GM12892 (cell line): ENCODE data around the gene MYO16. TPM values are rescaled to one million over a fixed set of nuclear protein-coding genes. Genes with fewer than 3 reads are reported as not detected.

Experiments used
- DNase-seq: peaks from one replicate; pipeline ENCODE4 v3.0.0; 2011; ENCODE audit not compliant: insufficient read length
- FAIRE-seq: peaks from 2 replicates; lab custom pipeline; 2011; peaks lifted over from hg19 to GRCh38; lab: Jason Lieb, UNC
- POLR2A ChIP-seq: IDR thresholded peaks from 2 replicates; pipeline ENCODE4 v1.6.1; 2011; ENCODE audit warnings: low read depth, low read length, control low read depth
- POLR2AphosphoS5 ChIP-seq: IDR thresholded peaks from 2 replicates; pipeline ENCODE4 v1.6.1; 2011; ENCODE audit warnings: low read depth, low read length, control low read depth
- TAF1 ChIP-seq: IDR thresholded peaks from 2 replicates; pipeline ENCODE4 v1.6.1; 2011; ENCODE audit warnings: low read depth, mild to moderate bottlenecking, control low read depth, low read length, borderline replicate concordance
- polyA plus RNA-seq: library from polyadenylated mRNA; unstranded; fragments of >200 nt; gene quantifications from one replicate; pipeline ENCODE4 v1.2.1, GENCODE V29; 2012; ENCODE audit warnings: missing spikeins, inconsistent platforms; ENCODE audit not compliant: missing spikeins

MYO16 gene
- polyA plus RNA-seq = not detected

DNA sequence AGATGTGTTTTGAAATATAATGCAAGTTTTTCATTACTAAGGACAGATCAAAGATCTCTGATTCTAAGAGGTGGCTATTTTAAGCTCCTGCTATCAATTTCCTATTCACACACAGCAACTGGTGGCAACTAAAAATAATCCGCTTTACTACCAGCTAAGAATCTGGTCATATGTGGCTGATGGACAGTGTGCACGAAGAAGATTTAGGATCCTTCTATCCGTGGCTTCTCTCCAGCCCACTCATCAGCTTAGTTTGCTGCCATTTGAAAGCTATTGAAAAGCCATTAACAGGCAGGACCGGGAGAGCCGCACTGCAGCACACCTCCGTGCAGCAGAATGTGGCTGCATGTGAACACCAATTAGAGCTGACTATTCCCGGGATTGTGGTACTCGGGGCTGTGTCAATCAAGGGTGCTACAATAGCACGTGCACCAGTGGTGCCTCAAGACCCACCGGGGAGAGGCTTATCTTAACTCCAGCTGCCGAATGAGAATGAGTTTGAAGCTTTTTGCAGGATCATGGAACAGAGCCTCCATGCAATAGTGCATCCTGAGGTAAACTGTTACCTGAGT is at the start of gene MYO16:
Gene MYO16, plus strand, starts transcription at position 431 of the 572 bp plus-strand sequence. CDS start 234 bp downstream, outside the sequence.
- TF ChIP-seq POLR2AphosphoS5 (no peak), POLR2A (no peak)
- FAIRE-seq (no peak), DNase-seq (no peak)

DNA sequence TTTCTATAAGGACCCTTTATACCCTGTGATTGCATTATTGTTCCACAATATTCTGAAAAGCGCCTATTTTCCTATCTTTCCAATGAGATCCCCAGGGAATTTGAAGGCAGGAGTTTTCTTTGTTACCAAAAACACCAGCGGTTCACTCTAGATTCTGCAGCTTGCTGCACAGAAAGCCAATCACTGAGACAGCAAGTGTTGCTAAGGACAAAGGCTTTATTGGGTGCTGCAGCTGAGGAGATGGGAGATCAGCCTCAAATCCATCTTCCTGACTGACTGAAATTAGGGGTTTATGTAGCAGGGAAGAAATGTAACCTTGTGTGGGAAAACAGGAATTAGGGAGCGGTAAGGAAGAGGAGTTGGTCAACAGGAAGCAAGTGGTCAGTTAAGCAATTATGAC is 42.6 kb upstream of the MYO16 start:
- no peak for TF ChIP-seq TAF1
- no peak for TF ChIP-seq POLR2A
- TF ChIP-seq POLR2AphosphoS5 = no peak
- DNase-seq (no peak), FAIRE-seq (no peak)

DNA sequence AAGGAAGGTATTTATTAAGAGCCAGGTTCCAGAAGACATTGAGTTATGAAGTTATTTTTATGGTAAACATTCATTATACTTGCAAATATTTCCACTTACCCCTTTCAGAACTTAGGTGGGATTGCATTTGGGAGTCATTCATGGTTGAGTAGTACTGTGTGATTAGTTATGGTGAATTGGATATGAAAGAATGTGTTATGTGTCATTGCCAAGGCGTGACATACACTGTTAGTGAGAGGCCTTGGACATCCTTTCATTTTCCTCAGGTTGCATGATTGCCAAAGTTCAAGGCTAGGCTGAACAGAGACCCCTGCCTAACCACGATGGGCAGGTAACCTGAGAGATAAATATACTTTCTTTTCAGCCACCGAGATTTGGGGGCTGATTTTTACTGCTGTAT is 40.9 kb upstream of the MYO16 start:
- DNase-seq = no peak
- TF ChIP-seq POLR2A (no peak), TAF1 (no peak), POLR2AphosphoS5 (no peak)
- FAIRE-seq = no peak

- FAIRE-seq = no peak
Observed at GRCh38 chr13:108594153-108594552, 35.3 kb upstream of the MYO16 start.

GRCh38 chr13:108595436-108596274 is 33.8 kb upstream of the MYO16 start:
- TF ChIP-seq TAF1 (no peak), POLR2AphosphoS5 (no peak)
- DNase-seq (no peak), FAIRE-seq (no peak)

More at GRCh38 chr13:108594153-108594552, 35.3 kb upstream of the MYO16 start:
- TF ChIP-seq TAF1 (no peak), POLR2A (no peak), POLR2AphosphoS5 (no peak)
- no peak for DNase-seq

DNA sequence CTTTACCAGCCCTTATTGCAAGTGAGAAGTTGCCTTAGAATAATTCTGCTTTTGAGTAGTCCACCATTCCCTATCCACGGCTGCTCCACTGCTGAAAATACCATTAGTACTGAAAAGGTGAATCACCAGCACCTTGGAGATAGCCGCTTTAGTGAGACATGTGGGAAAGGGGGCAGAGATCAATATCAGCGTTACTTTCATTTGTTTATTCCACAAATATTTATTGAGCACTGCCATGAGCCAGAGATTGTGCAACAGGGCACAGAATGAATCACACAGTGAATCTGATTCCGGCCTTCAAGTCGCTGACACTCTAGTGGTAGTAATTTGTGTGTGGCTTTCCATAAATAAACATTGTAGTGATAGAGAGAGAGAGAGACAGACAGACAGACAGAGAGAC is 31.5 kb upstream of the MYO16 start:
- no peak for FAIRE-seq
- no peak for DNase-seq
- TF ChIP-seq POLR2AphosphoS5 (no peak), POLR2A (no peak), TAF1 (no peak)

GRCh38 chr13:108606424-108606823 is 23.0 kb upstream of the MYO16 start:
- no peak for DNase-seq
- no peak for FAIRE-seq
- TF ChIP-seq POLR2AphosphoS5 (no peak), TAF1 (no peak), POLR2A (no peak)

GRCh38 chr13:108609353-108609752 is 20.1 kb upstream of the MYO16 start:
- DNase-seq (no peak), FAIRE-seq (no peak)
- TF ChIP-seq TAF1 = no peak
- no peak for TF ChIP-seq POLR2AphosphoS5
- no peak for TF ChIP-seq POLR2A

GRCh38 chr13:108610507-108610906 is 18.9 kb upstream of the MYO16 start:
- DNase-seq (no peak), FAIRE-seq (no peak)
- no peak for TF ChIP-seq TAF1
- TF ChIP-seq POLR2AphosphoS5 = no peak
- TF ChIP-seq POLR2A = no peak

DNA sequence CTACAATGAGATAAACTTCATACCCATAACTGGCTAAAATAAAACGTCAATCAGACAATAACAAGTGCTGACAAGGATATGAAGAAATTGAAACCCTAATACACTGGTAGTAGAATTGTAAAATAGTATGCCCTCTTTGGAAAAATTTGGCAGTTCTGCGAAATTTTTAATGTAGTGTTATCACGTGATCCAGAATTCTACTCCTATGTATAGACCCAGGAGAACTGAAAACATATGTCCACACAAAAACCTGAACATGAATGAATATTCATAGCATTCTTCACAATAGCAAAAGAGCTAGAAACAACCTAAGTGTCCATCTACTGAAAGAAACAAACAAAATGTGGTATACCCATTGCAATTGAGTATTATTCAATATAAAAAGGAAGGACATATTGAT is 14.2 kb upstream of the MYO16 start:
- no peak for TF ChIP-seq POLR2AphosphoS5
- FAIRE-seq (no peak), DNase-seq (no peak)

DNA sequence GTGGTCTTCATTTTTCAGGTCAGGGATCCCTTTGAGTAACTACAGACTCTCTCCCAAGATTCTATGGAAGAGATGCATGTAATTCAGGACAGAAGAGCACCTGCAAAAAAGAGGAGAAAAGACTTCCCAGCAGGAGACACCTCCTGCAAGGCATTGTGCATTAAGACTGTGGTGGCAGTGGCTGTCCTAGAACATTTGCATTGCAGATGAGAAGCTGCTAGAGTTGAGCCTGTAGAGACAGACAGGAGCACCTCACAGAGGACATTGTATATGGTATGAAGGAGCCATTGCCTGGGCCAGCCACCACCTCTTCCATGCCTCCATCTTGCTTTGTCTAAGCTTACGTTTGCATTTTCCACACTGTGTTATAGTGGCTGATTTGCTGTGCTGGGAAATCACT is 11.2 kb upstream of the MYO16 start:
- FAIRE-seq = no peak
- no peak for DNase-seq
- TF ChIP-seq POLR2A = no peak
- no peak for TF ChIP-seq POLR2AphosphoS5
- no peak for TF ChIP-seq TAF1

DNA sequence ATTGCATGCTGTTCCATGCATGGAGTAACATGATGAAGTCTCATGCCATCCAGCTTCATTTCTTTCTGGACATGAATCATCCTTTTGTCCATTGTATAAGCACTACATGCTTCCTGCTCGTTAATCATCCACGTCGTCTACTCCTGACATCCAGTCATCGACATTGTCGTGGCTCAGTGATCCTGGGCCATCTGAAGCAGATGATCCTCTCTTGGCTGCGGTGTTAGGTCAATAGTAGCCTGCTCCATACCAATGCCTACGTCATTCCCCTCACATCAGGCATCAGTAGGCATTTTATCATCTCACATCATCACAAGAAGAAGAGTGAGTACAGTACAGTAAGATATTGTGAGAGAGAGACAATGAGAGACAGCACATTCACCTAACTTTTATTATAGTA is 7.9 kb upstream of the MYO16 start:
- TF ChIP-seq POLR2A (no peak), POLR2AphosphoS5 (no peak)
- FAIRE-seq (no peak), DNase-seq (no peak)
